Skin of body (tissue), 2 donors: ENCODE results near the gene LCAT. TPM values are rescaled to one million over a fixed set of nuclear protein-coding genes. Genes with fewer than 3 reads are reported as not detected.
"Not testable (repeated sequence)": the region's sequence is repeated elsewhere in the genome, so short reads cannot be mapped to it uniquely, and the experiment has no call there.

Experiments used
- DNase-seq: peaks from one replicate; lab custom pipeline; 2025; lab: John Stamatoyannopoulos, UW
- total RNA-seq: library from RNA; depleted of rRNA; stranded (reverse); fragments of >200 nt; gene quantifications from one replicate; pipeline ENCODE4 v1.2.3, GENCODE V29; 2014

The LCAT gene
- total RNA-seq, 1 donor from 2014 or later = 7.6 TPM

DNA sequence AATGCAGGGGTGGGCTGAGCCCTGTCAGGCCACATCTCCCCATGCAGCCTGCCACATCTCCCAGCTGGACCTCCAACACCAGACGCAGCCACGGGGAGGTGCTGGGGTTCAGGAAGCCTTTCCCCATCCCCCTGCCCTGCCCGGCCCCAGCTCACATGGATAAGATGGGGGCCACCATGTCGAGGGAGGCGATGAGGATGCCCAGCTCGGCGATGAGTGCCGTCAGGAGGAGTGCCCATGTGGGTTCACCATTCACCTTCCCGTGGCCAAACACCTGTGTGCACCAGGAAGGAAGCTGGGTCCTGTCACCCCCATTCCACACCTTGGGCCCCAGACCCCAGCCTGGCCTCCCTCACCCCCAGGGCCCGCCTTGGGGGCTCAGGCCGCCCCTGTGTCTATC, 5.7 kb upstream of the LCAT start:
- no peak for DNase-seq

DNA sequence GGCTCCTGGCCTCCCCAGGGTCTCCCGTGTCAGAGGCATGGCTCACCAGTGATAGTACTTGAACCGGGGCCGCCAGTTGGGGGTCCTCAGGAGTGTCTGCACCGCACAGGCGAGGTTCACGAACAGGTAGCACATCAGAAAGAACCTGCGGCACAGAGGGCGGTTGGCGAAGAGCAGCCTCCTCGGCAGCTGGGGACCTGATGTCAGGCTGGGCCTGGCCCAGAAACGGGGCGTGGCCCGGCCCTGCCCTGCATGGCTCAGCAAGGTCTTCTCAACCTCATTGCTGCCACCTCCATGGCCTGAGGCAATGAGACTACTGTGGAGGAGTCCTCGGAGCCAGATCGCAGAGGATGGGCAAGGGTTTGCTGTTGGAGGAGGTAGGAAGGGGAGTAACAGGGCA, 4.1 kb upstream of the LCAT start:
- no peak for DNase-seq

DNA sequence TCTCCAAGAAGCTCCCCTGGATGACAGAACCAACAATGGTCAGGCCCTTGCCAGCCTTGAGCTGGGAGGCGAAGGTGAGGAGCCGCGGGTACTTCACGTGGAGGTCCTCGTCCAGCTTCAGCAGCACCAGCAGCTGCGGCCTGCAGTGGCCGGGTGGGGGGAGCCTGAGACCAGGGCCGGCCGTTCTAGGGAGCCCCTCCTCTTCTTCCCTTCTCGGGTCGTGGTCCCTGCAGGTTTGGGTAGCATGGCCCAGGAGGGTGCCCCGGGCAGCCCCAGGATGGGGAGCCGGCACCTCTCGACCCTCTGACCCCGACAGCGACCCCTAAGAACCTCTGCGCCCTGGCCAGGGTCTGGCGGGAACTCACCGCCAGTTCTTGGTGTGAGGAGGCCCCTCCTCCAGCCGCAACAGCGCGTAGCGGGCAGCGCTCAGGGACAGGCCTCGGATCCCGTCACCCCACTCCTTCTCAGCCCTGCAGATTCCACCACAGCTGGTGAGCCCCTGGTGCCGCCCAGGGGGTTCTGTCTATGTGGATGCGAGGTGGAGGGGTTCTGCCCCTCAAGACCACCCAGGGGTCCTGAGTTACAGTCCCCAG, 3.1 kb upstream of the LCAT start:
- no peak for DNase-seq

DNA sequence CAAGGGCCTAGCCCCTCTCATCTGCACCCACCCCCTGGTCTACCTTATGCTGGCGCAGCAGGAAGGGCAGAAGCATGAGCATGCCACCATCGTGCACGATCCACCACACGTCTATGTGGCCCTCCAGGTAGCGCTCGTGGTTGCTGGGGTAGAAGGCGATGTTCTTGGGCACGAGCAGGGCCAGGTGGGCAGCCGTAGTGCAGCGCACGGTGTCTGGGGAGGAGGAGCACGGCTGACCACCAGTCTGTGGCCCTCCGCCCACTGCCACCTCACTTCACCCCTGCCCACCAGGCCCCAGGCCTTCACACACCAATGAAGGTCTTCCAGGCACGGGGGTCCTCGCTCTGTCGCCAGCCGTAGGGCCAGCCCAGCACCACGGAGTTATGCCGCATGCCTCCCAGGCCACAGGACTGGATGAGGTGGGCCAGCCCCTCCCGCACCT, 2.2 kb upstream of the LCAT start:
- no peak for DNase-seq

DNA sequence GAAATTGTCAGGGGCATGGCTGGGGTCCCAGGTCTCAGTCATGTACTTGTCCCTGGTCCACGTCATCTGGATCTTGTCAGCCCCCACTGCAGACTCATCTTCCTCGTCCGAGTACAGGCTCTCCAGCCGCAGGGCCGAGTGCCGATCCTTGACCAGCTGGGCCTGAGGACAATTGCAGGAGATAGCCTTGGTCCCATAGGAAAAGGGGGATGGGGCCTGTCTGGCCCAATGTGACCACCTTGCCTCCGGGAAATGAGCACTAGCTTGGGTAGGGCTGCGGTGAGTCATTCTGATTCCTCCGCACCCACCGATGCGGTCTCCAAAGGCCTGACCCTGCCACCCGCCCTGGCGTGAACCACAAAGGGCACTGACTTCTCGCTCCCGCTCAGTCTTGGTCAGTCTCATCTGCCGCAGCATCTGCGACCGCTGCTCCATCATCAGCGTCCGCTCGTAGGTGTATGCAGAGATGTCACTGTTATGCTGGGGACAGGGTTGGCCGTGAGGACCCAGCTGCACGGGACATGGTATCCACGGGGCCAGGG, 1.5 kb upstream of the LCAT start:
- no peak for DNase-seq

DNA sequence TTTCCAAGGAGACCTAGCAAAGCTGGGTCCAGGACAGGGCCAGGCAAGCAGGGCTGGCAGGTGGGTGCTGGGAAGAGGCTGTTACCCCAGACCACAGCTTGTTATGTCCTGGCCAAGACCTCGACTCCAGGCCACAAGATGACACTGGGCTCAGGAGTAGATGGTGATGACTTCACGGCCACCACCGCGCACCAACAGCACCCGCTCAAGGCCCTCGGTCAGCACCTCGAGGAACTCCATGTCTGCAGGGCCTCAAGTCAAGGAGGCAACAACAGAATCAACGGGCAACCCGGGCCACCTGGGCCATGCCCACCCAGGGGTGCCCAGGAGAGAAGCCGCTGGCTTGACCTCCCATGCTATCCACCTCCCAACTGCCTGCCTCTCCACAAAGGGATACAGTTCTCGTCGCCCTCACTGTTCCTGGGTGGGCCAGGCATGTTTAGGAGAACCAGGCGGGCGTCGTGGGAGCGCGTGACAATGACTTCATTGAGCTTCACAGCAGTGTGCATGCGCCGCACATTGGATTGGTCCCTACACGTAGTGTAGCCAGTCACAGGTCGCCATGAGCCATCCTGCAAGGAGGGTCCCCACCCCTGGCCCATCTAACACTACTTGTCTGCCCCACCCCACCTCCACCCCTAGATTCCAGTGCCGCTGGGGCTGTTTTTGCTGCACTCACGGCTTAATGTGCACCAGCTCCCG, 921 bp upstream of the LCAT start:
- no peak for DNase-seq

DNA sequence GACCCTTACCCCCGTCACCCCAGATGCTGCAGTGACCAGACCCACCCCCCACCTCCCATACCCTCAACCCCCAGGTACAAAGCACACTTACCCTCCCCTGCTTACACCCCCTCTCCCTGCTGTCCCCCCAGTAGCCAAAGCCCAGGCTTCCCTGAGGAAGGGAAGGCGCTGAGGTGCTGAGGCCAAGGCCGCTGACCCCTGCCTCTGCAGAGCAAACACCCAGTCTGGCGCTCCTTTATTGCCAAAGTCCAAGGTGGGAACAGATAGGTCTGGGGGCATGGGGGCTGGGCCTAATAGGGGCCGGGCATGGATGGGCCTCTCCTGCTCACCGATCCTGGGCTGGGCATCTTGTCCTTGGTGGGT, 683 bp downstream of the LCAT start:
- DNase-seq = no peak

DNA sequence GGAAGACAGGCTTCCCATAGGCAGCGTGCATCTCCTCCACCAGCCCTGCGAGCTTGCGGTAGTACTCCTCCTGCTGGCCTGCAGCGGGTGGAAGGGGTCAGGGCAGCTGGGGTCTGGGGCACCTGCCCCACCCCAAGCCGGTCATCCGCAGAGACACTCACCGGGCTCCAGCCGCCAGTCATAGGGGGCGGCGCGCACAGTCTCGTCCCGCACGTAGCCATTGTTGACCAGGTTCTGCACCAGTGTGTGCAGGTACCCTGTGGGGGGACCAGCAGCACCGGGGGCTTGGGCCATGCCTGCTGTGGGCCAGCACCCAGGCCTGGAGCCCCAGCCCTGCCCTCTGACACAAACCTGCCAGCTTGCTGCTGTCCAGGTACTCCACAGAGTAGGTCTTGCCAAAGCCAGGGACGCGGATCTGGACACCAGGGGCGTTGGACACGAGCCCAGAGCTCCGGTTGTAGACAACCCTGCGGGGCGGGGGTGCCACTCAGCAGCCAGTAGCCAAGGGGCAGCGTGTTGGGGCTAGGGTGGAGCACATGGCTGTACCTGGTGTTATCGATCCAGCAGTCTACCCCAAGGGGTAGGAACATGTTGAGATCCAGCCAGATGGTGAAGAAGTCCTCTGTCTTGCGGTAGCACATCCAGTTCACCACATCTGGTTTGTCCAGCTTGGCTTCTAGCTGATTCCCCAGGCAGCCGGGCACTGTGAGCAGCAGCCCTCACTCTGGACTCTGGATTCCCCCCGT, 1.2 kb downstream of the LCAT start:
- no peak for DNase-seq

DNA sequence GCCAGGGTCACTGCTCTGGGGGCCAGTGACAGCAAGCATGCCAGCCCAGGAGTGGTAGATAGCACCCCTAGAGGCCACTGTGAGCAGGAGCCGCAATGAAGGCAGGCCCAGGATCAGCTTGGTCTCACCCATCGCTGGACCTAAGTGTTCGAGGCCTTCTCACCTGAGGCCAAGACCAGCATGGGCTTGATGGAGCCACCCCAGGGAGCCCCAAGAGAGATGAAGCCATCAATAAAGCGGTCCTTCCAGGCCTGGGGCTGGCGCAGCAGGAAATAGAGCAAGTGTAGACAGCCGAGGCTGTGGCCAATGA, 1.8 kb downstream of the LCAT start:
- no peak for DNase-seq

DNA sequence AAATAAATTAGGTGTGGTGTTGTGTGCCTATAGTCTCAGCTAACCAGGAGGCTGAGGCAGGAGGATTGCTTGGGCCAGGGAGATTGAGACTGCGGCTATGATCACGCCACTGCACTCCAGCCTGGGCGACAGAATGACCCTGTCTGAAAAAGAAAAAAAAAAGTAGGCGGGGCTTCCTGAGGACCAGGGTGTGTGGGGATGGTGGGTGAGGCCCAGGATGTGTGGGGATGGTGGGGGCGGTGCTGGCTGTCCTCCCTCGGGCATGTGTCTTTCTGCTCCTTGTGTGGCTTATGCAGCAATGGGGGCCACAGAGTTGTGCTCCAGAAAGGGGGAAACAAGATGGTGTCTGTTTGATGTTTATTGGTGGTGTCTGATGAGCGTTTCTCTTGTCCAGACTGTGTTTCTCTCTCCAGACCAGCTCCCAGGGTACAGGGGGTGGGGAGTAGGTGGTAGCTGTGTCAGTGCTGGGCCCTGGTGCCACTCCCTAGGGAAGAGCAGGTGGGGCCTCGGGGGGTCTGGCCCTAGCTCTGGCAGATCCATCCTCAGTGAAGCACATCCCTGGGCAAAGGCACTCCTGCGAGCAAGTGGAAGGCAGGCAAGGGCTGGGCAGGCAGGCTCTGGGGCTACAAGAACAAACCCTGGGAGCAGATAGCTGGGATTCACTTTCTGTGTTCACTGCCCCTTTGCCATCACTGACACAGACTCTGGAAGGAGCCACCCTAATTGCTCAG, 2.3 kb downstream of the LCAT start:
- DNase-seq = no peak

DNA sequence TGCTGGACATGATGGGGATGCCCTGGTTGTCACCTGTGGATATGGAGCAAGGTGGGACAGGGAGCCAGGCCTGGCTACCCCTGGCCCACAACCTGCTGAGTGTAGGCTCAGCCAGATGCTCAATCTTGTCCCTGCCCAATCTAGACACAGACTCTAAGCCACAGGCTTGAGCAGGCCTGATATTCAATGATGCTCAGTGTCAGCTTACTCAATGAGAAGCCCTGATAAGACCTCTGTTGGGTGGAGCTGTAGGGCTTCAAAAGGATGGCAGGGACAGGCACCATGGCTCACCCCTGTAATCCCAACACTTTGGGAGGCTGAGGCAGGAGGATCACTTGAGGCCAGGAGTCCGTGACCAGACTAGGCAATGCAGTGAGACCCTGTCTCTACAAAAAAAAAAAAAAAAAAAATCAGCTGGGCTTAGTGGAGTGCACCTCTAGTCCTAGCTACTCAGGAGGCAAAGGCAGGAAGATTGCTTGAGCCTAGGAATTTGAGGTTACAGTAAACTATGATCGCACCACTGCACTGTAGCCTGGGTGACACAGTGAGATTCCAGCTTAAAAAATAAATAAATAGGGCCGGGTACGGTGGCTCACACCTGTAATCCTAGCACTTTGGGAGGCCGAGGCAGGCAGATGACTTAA, 3.4 kb downstream of the LCAT start:
- DNase-seq = no peak

DNA sequence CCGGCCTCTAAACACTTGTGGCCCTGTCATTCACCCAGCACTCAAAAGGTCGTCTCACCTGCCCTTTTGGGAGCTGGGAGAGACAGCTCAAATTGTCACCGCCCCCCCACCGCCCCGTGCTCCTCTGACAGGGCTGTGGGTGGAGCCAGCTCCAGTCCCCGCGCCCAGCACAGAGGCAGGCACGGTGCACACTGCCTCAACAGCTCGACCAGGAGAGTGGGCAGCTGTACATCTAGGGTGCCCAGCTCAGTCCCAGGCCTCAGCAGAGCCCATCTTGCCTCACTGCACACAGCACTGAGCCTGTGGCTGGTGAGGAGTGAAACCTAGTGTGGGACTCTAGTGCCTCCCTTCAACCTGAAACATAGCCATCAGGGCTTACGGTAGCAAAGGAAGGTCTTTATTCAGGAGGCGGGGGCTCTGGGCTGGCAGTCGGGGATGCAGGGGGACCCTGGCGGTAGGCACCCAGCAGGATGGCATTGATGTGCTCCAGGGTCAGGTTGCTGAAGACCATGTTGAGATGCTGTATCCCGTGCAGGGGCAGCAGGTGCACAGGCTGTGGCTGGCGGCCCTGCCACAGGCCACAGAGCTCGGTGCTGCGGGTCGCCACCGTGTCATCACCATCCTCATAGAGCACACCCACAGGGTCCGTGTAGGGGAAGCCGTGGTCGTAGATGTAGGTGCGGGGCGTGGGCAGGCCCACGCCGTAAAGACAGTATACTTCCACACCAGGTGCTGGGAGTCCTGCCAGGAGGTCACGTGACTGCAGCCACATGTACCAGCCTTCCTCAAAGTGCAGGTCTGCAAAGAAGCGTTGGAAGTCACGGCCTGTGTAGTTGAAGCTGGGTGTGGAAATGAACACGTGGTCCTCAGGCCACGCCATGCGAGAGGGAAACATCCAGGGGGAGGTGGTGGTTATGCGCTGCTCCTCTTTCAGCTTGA, 4.1 kb downstream of the LCAT start:
- DNase-seq = no peak

DNA sequence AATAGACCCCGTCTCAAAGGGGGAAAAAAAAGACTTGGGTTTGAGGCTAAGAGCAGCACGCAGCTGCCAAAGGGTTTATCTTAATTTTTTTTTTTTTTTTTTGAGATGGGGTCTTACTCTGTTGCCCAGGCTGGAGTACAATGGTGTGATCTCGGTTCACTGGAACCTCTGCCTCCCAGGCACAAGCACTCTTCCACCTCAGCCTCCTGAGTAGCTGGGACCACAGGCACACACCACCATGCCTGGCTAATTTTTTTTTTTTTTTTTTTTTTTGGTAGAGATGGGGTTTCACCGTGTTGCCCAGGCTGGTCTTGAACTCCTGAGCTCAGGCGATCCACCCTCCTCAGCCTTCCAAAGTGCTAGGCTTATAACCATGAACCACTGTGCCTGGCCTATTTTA, 6.2 kb downstream of the LCAT start:
- not testable (repeated sequence) for DNase-seq

DNA sequence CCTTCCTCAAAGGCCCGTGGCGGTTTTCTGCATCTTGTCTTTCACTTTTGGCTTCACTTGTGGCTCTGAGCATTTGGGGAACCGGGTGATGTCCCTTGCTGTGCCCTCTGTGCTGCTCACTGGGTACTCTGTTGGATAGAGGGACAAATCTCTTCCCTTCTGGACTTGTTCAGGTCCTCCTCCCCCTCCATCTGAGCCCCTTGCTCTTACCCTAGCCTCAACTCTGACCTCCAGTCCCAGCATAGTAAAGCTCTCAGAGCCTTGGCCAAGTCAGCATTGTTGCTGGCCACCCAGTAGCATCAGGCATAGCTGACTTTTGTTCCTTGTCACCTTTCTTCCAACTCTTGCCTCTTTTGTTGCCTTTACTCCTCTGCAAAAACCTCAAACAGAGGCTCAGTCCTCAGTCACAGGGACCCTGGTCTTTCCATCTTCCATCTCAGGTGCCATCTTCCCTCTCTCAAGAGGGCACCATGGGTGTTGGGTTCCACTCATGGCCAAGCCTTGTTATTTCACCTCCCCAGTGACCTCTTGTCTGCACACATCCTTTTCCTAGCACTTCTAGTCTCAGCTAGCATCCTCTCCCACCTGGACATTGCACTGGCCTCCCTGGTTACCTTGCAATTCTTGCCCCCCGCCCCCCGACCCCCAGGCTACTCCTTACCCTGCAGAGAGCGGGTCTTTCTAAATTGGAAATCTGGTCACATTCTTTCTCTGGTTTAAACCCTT, 6.9 kb downstream of the LCAT start:
- DNase-seq = peak; percentile 45

DNA sequence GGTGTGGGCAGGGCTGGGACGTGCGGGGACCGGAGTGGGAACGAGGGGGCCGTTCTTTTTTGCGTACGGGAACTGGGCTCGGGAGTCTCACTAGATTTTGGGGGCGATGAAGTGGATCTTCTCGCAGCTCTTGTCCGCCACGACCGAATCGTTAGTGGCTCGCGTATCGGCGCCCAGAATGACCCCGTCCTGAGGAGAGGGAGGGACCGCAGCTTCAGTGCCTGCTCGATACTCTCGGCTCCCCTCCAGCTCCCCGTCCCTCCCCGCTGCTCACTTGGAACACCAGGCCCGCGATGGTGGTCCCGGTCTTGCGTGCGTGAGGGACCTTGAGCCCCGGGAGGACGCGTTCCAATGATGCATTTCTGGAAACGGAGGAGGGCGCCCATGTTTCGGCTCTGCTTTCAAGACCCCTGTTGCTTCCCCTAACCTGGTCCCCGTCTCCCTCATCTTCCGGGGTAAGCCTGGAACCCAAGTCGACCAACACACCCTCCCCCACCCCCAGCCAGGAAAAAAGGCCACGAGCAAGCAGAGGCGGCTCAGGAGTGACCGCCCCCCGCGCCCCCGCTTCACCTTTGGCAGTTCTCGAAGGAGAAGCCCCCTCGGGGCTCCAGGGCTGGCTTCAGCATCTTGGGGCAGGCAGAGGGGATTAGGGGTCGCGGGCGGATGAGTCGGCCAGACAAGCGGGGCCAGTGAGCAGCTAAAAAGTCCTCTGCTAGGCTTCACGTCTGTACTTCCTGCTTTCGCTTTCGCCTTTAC, 7.6 kb downstream of the LCAT start, which contains the start of gene PSMB10:
Gene PSMB10, minus strand, starts transcription at position 727 of the 756 bp plus-strand sequence. Its CDS starts 101 bp downstream, at position 626.
- DNase-seq = no peak

DNA sequence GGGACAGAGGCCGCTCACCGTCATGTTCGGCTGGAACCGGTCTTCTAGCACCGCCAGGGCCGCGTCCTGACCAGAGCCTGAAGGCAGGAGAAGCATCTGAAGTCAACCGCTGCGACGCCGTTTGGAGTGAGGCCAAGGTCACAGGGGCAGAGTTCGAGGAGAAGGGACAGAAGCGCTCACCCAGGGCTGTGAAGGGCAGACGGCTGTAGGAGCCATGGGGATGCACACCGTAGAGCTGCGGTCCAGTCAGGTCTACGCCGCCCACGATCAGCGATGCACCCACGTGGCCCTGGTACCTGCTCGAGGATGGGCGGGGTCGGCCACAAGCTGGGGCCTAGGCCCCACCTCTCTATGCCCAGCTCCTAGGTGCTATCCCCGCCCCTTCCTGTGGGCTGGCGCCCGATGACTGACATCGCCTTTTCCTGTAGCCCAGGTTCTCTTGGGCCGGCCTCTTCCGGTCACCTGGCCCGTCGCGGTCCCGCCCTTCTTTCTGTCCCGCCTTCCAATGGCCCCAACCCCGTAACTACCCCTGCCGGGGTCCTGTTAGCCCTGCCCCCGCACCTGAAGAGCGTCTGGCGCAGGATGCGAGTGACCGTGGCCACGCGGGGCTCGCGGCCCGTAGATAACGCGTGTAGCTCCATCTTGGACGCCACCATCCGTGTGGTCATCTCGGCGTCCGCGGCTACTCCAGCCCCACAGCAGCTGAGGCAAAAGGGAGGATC, 8.4 kb downstream of the LCAT start:
- peak; percentile 76 for DNase-seq

DNA sequence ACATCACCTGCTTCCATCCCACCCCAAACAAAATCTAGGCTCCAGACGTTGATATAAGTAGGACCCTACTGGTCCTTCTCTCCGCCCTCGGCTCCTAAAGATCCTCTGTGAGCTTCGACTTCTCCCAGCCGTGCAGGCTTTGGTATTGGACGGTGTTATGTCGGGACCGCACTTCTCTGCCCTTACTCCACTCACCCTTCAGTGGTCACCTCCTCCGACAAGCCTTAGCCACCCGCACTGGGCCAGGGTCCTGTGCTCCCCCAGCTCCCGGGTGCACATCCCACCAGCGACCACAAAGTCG, 8.9 kb downstream of the LCAT start:
- DNase-seq = no peak
